ENCODE measurements around the gene SEMA4G. TPM values are rescaled to one million over a fixed set of nuclear protein-coding genes. Genes with fewer than 3 reads are reported as not detected.

The SEMA4G gene
- total RNA-seq, 2 experiments from 2014 or later: 0.21 to 0.41 TPM

GRCh38 chr10:101005869-101006567 lies 36.7 kb downstream of the SEMA4G start:
- H3K4me1 ChIP-seq (ENCODE audit: insufficient read depth, low read length, poor library complexity, severe bottlenecking): no peaks in the 10 kb centered on the region
- no peak overlapping the region for H2AFZ ChIP-seq (ENCODE audit: low read length)
- no peaks in the 10 kb centered on the region for H3K9me2 ChIP-seq (ENCODE audit: insufficient read depth, low read length)
- no peak for DNase-seq (ENCODE audit: low spot score)
- H3K79me2 ChIP-seq (ENCODE audit: insufficient read depth, low read depth, low read length): no peaks in the 10 kb centered on the region
- intact Hi-C loops (cut with micrococcal nuclease; ENCODE audit: unreplicated experiment): no loop called here
- no peaks in the 10 kb centered on the region for H4K20me1 ChIP-seq (ENCODE audit: insufficient read depth, low read length)
- TF ChIP-seq CTCF (conservative IDR thresholded peaks at IDR 0.05; ENCODE audit: low read length): no peak
- no peak for TF ChIP-seq EZH2phosphoT487 (IDR thresholded peaks at IDR 0.05; ENCODE audit: borderline replicate concordance, low read depth, low read length)
- ChIA-PET POLR2A (interaction anchor here (0.5 kb wide), 1 partner anchor 1824 kb away, joined by 3 read pairs; no protein-coding TSS in a partner anchor), CTCF (ENCODE audit: unreplicated experiment) (interaction anchor here (2.4 kb wide), 1 partner anchor 8 kb away, joined by 6 read pairs; no protein-coding TSS in a partner anchor)
- H3K4me3 ChIP-seq (ENCODE audit: low read depth, low read length, poor library complexity, severe bottlenecking): no peak overlapping the region
- no peaks in the 10 kb centered on the region for H3K36me3 ChIP-seq (ENCODE audit: insufficient read depth, low read length)
- H3K27ac ChIP-seq (ENCODE audit: low read depth, low read length, poor library complexity, severe bottlenecking): no peak overlapping the region
- no TSS peak for BruUV-seq (replicated peaks)
- H3K4me2 ChIP-seq (ENCODE audit: low read length): no peak overlapping the region
- H3K9me3 ChIP-seq (ENCODE audit: low read length): no peaks in the 10 kb centered on the region

- no peak overlapping the region for H2AFZ ChIP-seq (ENCODE audit: low read length)
- H3K4me3 ChIP-seq (ENCODE audit: low read depth, low read length, poor library complexity, severe bottlenecking): no peak overlapping the region
- no peaks in the 10 kb centered on the region for H3K36me3 ChIP-seq (ENCODE audit: insufficient read depth, low read length)
- H3K9me3 ChIP-seq (ENCODE audit: low read length): no peaks in the 10 kb centered on the region
- TF ChIP-seq EZH2phosphoT487 (IDR thresholded peaks at IDR 0.05; ENCODE audit: borderline replicate concordance, low read depth, low read length) (no peak), CTCF (conservative IDR thresholded peaks at IDR 0.05; ENCODE audit: low read length) (no peak)
- CTCF ChIA-PET (ENCODE audit: unreplicated experiment): no interaction called here
- H3K4me1 ChIP-seq (ENCODE audit: insufficient read depth, low read length, poor library complexity, severe bottlenecking): no peaks in the 10 kb centered on the region
- H3K9me2 ChIP-seq (ENCODE audit: insufficient read depth, low read length): no peaks in the 10 kb centered on the region
- H3K4me2 ChIP-seq (ENCODE audit: low read length): no peak overlapping the region
- H3K79me2 ChIP-seq (ENCODE audit: insufficient read depth, low read depth, low read length): no peaks in the 10 kb centered on the region
- no peak overlapping the region for H3K27ac ChIP-seq (ENCODE audit: low read depth, low read length, poor library complexity, severe bottlenecking)
- H4K20me1 ChIP-seq (ENCODE audit: insufficient read depth, low read length): no peaks in the 10 kb centered on the region
- no peak for DNase-seq (ENCODE audit: low spot score)
- intact Hi-C loops (cut with micrococcal nuclease; ENCODE audit: unreplicated experiment): no loop called here
- POLR2A ChIA-PET: no interaction called here
- BruUV-seq (replicated peaks): no TSS peak
Measured at GRCh38 chr10:101006593-101007098, 37.3 kb downstream of the SEMA4G start.

GRCh38 chr10:101007099-101007711 lies 37.9 kb downstream of the SEMA4G start:
- Histone ChIP-seq H2AFZ (ENCODE audit: low read length) (no peak overlapping the region), H3K9me3 (ENCODE audit: low read length) (no peaks in the 10 kb centered on the region), H3K4me1 (ENCODE audit: insufficient read depth, low read length, poor library complexity, severe bottlenecking) (no peaks in the 10 kb centered on the region), H3K9me2 (ENCODE audit: insufficient read depth, low read length) (no peaks in the 10 kb centered on the region), H3K27ac (ENCODE audit: low read depth, low read length, poor library complexity, severe bottlenecking) (no peak overlapping the region), H4K20me1 (ENCODE audit: insufficient read depth, low read length) (no peaks in the 10 kb centered on the region), H3K4me3 (ENCODE audit: low read depth, low read length, poor library complexity, severe bottlenecking) (no peak overlapping the region), H3K4me2 (ENCODE audit: low read length) (no peak overlapping the region), H3K79me2 (ENCODE audit: insufficient read depth, low read depth, low read length) (no peaks in the 10 kb centered on the region), H3K36me3 (ENCODE audit: insufficient read depth, low read length) (no peaks in the 10 kb centered on the region)
- POLR2A ChIA-PET: no interaction called here
- DNase-seq (ENCODE audit: low spot score): no peak
- TF ChIP-seq EZH2phosphoT487 (IDR thresholded peaks at IDR 0.05; ENCODE audit: borderline replicate concordance, low read depth, low read length): no peak
- no peak for TF ChIP-seq CTCF (conservative IDR thresholded peaks at IDR 0.05; ENCODE audit: low read length)
- no TSS peak for BruUV-seq (replicated peaks)
- intact Hi-C loops (cut with micrococcal nuclease; ENCODE audit: unreplicated experiment): no loop called here
- CTCF ChIA-PET (ENCODE audit: unreplicated experiment): no interaction called here

Data from OCI-LY7 (cell line).